Measurements from ENCODE around the gene PRR5. TPM values are rescaled to one million over a fixed set of nuclear protein-coding genes. Genes with fewer than 3 reads are reported as not detected.
"Not testable (repeated sequence)": the region's sequence is repeated elsewhere in the genome, so short reads cannot be mapped to it uniquely, and the experiment has no call there.

Gene PRR5
- total RNA-seq, 1 experiment from 2014 or later, result 5.0 TPM

- DNase-seq (ENCODE audit: low spot score), result no peak
Observed at GRCh38 chr22:44673406-44673805, 28.6 kb upstream of the PRR5 start.

DNA sequence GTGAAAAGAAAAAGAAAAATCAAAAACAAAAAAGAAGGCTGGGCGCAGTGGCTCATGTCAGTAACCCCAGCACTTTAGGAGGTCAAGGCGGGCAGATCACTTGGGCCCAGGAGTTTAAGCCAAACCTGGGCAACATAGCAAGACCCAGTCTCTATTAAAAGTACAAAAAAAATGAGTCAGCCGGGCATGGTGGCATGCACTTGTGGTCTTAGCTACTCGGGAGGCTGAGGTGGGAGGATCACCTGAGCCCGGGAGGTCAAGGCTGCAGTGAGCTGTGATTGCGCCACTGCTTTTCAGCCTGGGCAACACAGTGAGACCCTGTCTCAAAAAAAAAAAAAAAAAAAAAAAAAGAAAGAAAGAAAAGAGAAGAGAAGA is 26.0 kb upstream of the PRR5 start:
- DNase-seq (ENCODE audit: low spot score), result not testable (repeated sequence)

DNA sequence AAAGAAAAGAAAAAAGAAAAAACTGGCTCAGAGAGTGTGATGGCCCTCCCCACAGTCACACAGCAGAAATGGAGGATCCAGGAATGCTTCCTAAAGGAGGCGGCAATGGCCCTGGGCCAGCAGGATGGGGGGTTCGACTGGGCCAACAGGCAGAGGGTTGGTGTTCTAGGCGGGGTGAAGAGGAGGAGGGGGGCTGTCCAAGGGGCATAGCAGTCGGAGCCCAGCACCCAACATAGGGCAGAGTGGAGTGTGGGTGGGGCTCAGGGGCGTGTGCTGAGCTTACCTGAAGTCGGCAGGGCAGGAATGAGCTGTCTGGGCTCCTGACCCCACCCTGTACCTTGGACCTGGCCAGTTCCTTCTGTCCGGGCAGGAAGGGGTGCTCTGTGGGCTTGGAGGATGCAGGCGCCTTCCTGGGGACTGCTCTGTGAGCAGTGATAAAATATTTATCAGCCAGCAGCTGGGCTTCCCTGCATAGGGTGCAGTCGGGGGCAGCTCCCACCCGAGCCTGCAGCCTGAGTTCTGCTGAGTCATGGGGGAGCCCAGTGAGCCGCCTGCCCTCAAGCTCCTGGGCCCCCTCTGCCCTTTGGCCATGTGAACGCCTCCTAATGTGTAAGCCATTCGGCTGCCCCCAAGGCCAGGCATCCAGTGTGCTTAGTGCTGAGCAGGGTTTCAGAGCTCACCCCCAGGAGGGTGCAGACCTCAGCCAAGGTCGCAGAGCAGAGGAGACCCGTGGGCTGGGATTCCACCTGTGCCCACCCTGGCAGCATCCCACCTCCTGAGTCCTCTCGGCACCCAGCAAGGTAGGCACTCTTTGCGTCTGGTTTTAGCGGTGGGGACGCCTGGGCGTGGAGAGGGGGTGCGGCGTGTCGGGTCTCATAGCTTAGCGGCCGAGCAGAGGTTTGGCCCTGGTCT is 25.3 kb upstream of the PRR5 start:
- no peak for DNase-seq (ENCODE audit: low spot score)

GRCh38 chr22:44677353-44677840 is 24.6 kb upstream of the PRR5 start:
- DNase-seq (ENCODE audit: low spot score), result no peak

GRCh38 chr22:44677871-44678555 is 24.0 kb upstream of the PRR5 start:
- DNase-seq (ENCODE audit: low spot score), result no peak

DNA sequence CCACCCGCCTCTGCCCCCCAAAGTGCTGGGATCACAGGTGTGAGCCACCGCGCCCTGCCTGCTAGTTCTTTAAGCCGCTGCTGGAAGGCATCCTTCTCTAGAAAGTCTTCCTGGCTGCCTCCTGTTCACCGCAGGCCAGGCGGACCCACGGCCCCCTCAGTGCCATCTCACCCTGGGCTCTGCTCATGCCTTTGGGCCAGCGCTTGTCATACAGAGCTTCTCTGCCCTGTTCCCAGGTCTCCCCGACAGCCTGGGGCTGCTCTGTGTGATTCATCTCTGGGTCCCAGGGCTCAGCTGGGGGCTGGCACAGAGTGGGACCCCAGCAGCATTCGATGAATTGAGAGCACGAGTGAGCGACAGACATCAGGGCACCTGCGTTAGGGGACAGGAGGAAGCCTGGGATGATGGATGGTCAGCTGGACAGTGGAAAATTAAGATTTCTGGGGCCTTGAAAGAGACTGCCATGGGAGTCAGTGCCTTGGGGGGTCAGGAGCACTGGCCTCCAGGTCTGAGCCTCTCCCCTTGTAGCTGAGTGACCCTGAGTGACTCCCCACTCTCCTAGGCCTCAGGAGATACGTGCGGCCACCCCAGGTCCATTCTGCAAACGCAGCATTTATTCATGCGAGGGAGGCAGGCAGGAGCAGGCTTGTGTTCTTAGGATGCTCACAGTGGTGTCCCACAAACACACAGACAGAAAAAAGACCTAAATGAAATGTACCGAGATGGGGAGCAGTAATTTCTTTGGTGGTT is 23.3 kb upstream of the PRR5 start:
- no peak for DNase-seq (ENCODE audit: low spot score)

- DNase-seq (ENCODE audit: low spot score), result not testable (repeated sequence)
Observed at GRCh38 chr22:44679306-44679647, 22.7 kb upstream of the PRR5 start.

DNA sequence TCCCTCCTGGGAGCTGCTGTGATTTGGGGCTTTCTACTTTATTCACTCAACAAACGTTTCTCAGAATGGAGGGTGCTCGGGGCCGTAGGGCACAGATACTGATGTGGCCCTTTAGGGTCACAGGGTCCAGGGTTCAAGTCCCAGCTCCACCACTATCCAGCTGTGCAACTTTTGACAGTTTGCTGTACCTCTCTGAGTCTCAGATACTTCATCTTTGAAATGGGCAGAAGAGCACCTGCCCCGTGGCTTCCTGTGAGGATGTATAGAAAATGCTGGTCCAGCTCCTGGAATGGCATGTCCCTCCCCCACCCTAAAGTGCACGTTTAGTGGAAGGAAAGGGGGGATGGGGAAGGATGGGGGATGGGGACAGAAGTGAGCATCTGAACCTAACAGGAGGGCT is 21.9 kb upstream of the PRR5 start:
- no peak for DNase-seq (ENCODE audit: low spot score)

DNA sequence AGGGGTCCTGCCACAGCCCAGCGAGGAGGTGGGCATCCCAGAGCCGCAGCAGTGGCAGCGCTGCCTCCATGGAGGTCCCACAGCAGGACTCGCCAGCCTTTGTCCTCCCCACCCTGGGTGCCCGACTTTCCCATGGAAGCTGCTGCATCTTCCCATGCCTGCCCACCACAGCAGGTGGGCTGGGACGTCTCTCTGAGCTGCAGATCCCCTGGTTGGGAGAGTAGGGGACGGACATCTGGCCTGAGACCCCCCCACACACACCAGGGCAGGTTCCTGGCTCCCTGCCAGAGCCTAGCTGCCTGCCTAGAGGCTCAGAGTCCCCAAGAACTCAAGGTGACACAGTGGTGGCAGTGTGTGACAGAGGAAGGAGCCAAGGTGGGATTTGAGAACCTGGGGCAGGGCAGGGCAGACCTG is 21.5 kb upstream of the PRR5 start:
- no peak for DNase-seq (ENCODE audit: low spot score)

GRCh38 chr22:44682556-44683168 is 19.3 kb upstream of the PRR5 start:
- DNase-seq (ENCODE audit: low spot score), result no peak

DNA sequence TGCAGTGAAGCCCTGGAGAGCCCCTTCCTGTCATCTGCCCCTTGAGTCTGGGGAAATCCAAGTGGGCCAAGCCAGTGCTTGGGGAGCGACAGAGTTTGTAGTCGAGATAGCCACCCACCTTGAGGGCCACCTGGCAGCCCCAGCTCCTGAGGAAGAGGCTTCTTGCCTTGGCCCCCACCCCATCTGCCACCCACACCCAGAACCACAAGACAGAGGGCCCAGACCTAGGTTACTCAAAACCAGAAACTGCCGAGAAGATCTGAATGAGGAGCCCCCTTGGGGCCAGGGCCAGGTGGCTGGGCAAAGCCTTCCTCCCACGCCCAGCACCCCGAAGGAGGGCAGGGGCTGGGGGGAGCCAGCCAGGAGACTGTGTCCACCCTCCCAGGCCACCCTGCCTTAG is 18.8 kb upstream of the PRR5 start:
- no peak for DNase-seq (ENCODE audit: low spot score)

GRCh38 chr22:44683881-44684280 is 18.1 kb upstream of the PRR5 start:
- DNase-seq (ENCODE audit: low spot score), result no peak

- DNase-seq (ENCODE audit: low spot score), result peak; percentile 95
Observed at GRCh38 chr22:44684506-44685383, 17.3 kb upstream of the PRR5 start.

DNA sequence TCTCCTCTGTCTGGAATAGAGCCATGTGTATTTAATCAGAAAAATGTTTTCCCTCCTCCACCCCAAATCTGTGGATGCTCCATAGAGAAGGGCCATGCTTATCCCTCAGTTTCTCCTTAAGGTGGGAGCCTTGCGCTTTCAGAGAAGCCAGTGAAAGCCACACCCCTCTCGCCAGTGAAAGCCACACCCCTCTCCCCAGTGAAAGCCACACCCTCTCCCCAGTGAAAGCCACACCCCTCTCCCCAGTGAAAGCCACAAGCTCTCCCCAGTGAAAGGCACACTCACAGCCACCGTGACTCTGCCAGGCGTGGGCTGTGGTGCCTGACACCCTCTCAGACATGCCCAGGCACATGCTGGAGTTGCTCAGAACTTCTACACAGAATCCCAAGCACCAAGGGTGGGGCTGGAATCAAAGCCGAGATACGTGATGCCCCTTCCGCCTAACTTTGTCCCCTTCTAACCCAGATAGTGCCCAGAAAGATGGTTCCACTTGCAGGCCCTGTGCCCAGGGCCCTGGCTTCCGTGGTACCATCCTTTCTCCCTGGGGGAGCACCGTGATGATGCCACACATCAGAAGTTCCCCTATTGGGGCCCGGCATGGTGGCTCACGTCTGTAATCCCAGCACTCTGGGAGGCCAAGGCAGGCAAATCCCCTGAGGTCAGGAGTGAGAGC is 16.5 kb upstream of the PRR5 start:
- DNase-seq (ENCODE audit: low spot score), result peak; percentile 63

- DNase-seq (ENCODE audit: low spot score), result no peak
Observed at GRCh38 chr22:44686873-44687600, 15.0 kb upstream of the PRR5 start.

DNA sequence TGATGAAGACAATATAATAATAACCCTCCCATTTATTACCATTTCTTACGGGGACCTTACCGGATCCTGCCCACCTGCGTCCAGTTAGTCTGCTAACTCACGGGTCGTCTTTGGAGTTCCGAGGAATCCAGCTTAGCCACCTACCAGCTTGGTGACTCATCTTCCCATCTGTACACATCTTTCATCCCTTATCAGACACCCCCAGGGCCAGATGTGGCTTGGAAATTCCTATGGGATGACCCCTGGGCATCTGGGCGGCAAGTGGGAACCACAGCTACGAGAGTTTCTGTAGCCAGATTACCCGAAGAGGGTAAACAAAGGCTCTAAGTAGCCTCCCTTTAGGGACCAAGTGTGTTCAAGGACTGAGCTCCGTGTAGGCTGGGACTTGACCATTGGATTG is 12.8 kb upstream of the PRR5 start:
- DNase-seq (ENCODE audit: low spot score), result no peak

- no peak for DNase-seq (ENCODE audit: low spot score)
Observed at GRCh38 chr22:44689915-44690524, 12.0 kb upstream of the PRR5 start.

DNA sequence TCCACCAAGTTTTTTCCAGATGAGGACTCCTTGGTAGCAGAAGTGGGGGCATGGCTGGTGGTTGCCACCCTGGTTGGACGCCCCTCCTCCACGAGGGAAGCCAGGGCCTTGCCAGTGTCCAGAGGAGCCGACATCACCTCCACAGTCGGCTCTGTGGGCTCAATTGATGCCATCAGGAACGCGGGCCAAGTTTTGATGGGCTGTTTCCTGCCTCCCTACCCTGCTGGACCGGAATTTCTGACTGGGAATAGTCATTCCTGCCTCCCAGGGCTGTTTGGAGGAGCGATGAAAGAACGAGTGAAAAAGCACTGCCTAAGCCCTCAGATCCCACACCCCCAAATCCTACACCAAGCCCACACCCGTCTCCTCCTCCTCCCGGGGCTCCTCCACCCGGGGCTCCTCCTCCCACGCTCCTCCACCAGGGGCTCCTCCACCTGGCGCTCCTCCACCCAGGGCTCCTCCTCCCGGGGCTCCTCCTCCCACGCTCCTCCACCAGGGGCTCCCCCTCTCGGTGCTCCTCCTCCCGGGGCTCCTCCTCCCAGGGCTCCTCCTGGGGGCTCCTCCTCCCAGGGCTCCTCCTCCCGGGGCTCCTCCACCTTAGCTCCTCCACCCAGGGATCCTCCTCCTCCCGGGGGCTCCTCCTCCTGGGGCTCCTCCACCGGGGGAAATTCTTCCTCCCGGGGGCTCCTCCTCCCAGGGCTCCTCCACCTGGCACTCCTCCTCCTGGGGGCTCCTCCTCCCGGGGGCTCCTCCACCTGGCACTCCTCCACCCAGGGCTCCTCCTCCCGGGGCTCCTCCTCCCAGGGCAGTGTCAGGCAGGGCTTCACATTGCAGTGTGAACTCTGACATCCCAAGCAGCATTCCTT is 10.0 kb upstream of the PRR5 start:
- no peak for DNase-seq (ENCODE audit: low spot score)

Measured in H4 (cell line).